ENCODE measurements around the gene MGAT5.

MGAT5 gene

GRCh38 chr2:134405611-134406081 lies 151.8 kb downstream of the MGAT5 start:
- DNase-seq, result no peak

- DNase-seq, result no peak
Observed at GRCh38 chr2:134406311-134406710, 152.4 kb downstream of the MGAT5 start.

GRCh38 chr2:134406736-134407135 lies 152.9 kb downstream of the MGAT5 start:
- no peak for DNase-seq

- no peak for DNase-seq
Observed at GRCh38 chr2:134407154-134407890, 153.4 kb downstream of the MGAT5 start.

GRCh38 chr2:134408386-134408785 lies 154.5 kb downstream of the MGAT5 start:
- DNase-seq, result no peak

- no peak for DNase-seq
Observed at GRCh38 chr2:134408791-134409190, 154.9 kb downstream of the MGAT5 start.

- no peak for DNase-seq
Observed at GRCh38 chr2:134410006-134410405, 156.1 kb downstream of the MGAT5 start.

- no peak for DNase-seq
Observed at GRCh38 chr2:134410831-134411231, 157.0 kb downstream of the MGAT5 start.

- DNase-seq, result no peak
Observed at GRCh38 chr2:134411279-134411827, 157.5 kb downstream of the MGAT5 start.

GRCh38 chr2:134411828-134412638 lies 158.2 kb downstream of the MGAT5 start:
- peak; percentile 79 for DNase-seq

GRCh38 chr2:134412639-134412999 lies 158.7 kb downstream of the MGAT5 start:
- no peak for DNase-seq

GRCh38 chr2:134413430-134413829 lies 159.6 kb downstream of the MGAT5 start:
- no peak for DNase-seq

- DNase-seq, result no peak
Observed at GRCh38 chr2:134413912-134414311, 160.0 kb downstream of the MGAT5 start.

- no peak for DNase-seq
Observed at GRCh38 chr2:134416018-134416417, 162.1 kb downstream of the MGAT5 start.

GRCh38 chr2:134416637-134417036 lies 162.8 kb downstream of the MGAT5 start:
- no peak for DNase-seq

- DNase-seq, result no peak
Observed at GRCh38 chr2:134417968-134418582, 164.2 kb downstream of the MGAT5 start.

GRCh38 chr2:134420259-134420658 lies 166.4 kb downstream of the MGAT5 start:
- DNase-seq, result no peak

- no peak for DNase-seq
Observed at GRCh38 chr2:134420920-134421319, 167.0 kb downstream of the MGAT5 start.

GRCh38 chr2:134421556-134422328 lies 167.9 kb downstream of the MGAT5 start:
- DNase-seq, result no peak

GRCh38 chr2:134425724-134426496 lies 172.0 kb downstream of the MGAT5 start:
- DNase-seq, result no peak

GRCh38 chr2:134426721-134427120 lies 172.8 kb downstream of the MGAT5 start:
- no peak for DNase-seq

- DNase-seq, result no peak
Observed at GRCh38 chr2:134429886-134430285, 176.0 kb downstream of the MGAT5 start.
